ENCODE data around the gene ATG3.
"Not testable (repeated sequence)": the region's sequence is repeated elsewhere in the genome, so short reads cannot be mapped to it uniquely, and the experiment has no call there.

ATG3 gene

DNA sequence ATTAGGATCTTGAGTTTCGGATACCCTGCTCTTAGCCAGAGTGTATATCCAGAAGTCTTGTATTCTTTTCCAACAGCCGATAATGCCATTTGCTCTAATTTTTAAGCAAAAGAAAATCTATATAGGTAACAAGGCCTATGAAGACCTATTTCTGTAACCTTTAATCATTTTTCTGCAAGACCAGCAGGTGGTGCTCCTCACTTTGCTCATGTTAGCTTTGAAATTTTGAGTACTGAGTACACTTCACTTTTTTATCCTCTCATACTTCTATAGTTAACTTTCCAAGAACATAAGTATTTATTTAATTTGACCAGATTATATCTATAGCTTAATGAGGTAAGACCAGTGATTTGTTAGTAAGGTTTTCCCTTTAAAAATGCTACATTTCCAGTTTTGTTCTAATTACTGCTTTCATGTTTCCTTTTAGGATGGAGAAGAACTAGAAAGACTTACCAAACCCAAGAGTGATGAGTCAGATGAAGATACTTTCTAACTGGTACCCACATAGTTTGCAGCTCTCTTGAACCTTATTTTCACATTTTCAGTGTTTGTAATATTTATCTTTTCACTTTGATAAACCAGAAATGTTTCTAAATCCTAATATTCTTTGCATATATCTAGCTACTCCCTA is 20.6 kb upstream of the ATG3 start:
- no peak for TF ChIP-seq ZFX (IDR thresholded peaks at IDR 0.05; ENCODE audit: borderline replicate concordance)
- TF ChIP-seq, protein P1, sequence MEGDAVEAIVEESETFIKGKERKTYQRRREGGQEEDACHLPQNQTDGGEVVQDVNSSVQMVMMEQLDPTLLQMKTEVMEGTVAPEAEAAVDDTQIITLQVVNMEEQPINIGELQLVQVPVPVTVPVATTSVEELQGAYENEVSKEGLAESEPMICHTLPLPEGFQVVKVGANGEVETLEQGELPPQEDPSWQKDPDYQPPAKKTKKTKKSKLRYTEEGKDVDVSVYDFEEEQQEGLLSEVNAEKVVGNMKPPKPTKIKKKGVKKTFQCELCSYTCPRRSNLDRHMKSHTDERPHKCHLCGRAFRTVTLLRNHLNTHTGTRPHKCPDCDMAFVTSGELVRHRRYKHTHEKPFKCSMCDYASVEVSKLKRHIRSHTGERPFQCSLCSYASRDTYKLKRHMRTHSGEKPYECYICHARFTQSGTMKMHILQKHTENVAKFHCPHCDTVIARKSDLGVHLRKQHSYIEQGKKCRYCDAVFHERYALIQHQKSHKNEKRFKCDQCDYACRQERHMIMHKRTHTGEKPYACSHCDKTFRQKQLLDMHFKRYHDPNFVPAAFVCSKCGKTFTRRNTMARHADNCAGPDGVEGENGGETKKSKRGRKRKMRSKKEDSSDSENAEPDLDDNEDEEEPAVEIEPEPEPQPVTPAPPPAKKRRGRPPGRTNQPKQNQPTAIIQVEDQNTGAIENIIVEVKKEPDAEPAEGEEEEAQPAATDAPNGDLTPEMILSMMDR (IDR thresholded peaks at IDR 0.05) = peak; percentile 82
- H3K27ac ChIP-seq = no peak overlapping the region

DNA sequence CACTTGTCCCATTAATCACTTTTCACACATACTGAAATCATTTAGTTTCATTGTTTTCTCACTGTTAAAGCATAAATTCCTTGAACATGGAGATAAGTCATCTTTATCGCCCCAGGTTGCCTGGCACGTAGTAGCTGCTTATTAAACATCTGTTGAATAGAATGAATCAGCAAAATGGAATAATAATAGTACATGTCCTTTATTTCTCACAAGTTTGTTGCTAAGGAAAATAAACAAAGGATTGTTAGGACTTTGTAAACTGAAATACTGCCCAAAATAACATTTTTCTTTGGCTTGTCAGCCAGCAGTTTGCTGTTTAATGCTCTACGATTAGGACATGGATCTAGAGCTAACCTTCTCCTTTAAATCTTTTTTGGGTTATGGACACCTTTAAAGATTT is 17.9 kb upstream of the ATG3 start:
- H3K27ac ChIP-seq = no peak overlapping the region
- no peak for TF ChIP-seq ZFX (IDR thresholded peaks at IDR 0.05; ENCODE audit: borderline replicate concordance)
- TF ChIP-seq, protein P1 (IDR thresholded peaks at IDR 0.05) = no peak

DNA sequence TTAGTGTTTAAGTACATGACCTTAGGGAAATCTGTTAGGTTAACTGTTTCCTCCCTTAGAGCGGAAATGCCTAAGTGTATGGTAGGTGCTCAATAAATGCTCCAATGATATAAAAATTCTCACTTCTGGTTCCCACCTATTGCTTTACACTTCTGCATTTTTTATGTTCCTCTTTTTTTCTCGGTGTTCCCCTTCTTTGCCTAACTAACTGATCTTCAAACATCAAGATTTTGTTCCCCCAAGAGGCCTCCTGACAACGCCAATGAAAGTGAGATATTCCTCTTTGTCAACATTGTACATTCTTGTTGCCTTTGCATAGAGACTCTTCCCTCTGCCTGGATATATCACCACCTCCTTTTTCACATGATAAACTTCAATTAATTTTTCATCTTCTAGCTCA is 17.5 kb upstream of the ATG3 start:
- no peak overlapping the region for H3K27ac ChIP-seq
- TF ChIP-seq, protein P1 (IDR thresholded peaks at IDR 0.05) = no peak
- no peak for TF ChIP-seq ZFX (IDR thresholded peaks at IDR 0.05; ENCODE audit: borderline replicate concordance)

DNA sequence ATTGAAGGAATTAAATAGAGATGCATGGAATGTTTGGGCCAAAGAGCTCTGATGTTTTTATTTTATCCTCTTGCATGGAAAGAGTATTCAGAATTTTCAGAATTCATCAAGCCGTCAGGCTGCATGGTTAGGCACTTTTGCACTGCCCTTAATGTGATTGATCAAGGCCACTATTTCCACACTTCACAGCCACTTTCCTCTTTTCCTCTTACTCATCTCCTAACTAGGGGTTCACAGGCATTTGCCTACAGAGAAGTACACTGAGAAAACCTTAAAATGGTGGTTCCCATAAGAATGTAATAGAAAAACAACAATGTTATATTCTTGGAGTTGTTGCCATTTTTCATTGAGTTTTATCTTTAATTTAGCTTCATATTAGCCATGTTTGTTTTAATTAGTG is 10.9 kb upstream of the ATG3 start:
- no peak overlapping the region for H3K27ac ChIP-seq
- TF ChIP-seq ZFX (IDR thresholded peaks at IDR 0.05; ENCODE audit: borderline replicate concordance) = no peak
- TF ChIP-seq, protein P1 (IDR thresholded peaks at IDR 0.05) = no peak

DNA sequence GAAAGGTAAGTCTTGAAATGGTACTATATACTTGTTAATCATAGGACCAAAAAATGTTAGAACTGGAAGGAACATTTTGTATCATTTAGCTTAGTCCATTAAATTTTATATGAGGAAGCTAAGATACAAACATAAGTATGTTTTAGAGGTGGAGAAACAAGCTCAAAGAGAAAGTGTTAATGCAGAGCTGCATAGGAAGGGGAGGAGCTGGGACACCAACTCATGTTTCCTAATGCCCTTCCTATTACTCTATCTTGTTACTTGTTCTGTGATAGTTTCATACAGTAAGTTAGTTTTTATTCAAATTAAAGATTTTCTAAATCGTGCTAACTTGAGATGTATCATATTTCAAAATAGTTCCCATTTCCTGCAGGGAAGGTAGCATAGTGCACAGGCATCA is 7.5 kb upstream of the ATG3 start:
- no peak overlapping the region for H3K27ac ChIP-seq
- TF ChIP-seq, protein P1 (IDR thresholded peaks at IDR 0.05) = no peak

DNA sequence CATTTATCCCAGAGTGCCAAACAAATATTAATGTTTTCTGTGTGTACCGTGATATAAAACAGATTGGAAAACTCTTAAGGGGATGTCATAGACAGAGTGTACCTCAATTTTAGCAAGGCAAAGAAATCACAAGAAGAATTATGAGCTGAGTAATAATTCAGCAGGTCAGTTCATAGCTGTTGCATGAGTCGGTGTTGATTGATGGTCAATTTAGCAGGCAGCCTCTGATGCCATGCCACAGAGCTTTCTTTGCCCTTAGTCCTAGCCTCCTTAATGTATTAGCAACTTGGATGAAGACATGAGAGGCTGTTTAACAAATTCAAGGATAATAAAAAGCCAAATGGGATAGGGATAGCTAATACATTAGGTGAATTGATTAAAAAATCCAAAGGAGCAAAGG is 6.9 kb upstream of the ATG3 start:
- TF ChIP-seq, protein P1 (IDR thresholded peaks at IDR 0.05) = no peak
- TF ChIP-seq ZFX (IDR thresholded peaks at IDR 0.05; ENCODE audit: borderline replicate concordance) = no peak
- no peak overlapping the region for H3K27ac ChIP-seq

DNA sequence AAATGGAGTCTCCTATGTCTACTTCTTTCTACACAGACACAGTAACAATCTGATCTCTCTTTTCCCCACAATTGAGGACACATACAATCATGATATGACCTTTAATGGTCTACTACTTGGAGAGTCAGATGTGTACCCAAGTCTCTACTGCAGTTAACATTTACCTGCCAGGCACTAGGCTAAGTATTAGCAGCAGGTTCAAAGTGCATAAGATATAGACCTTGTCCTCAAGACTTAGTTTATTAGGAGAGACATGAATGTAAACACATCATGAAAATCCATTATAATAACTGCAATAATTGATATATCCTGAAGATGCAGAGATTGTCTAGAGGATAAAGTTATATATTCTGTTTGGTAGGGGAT is 3.2 kb upstream of the ATG3 start:
- no peak overlapping the region for H3K27ac ChIP-seq
- no peak for TF ChIP-seq ZFX (IDR thresholded peaks at IDR 0.05; ENCODE audit: borderline replicate concordance)
- TF ChIP-seq, protein P1 (IDR thresholded peaks at IDR 0.05) = no peak

DNA sequence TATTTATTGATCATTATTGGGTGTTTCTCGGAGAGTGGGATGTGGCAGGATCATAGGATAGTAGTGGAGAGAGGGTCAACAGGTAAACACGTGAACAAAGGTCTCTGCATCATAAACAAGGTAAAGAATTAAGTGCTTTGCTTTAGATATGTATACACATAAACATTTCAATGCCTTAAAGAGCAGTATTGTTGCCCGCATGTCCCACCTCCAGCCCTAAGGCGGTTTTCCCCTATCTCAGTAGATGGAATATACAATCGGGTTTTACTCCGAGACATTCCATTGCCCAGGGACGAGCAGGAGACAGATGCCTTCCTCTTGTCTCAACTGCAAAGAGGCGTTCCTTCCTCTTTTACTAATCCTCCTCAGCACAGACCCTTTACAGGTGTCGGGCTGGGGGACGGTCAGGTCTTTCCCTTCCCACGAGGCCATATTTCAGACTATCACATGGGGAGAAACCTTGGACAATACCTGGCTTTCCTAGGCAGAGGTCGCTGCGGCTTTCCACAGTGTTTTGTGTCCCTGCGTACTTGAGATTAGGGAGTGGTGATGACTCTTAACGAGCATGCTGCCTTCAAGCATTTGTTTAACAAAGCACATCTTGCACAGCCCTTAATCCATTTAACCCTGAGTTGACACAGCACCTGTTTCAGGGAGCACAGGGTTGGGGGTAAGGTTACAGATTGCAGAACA is 2.6 kb upstream of the ATG3 start:
- H3K27ac ChIP-seq = not testable (repeated sequence)
